Panc1 (cell line): ENCODE data around the gene ACVR1B. TPM values are rescaled to one million over a fixed set of nuclear protein-coding genes. Genes with fewer than 3 reads are reported as not detected.

Experiments used
- ATAC-seq: fragments of 200-7000 bp; cut with Tn5 transposase; 2 replicates; pipeline ENCODE4 v1.9.1; 2020; ENCODE audit warnings: mild to moderate bottlenecking, moderate library complexity
- BruUV-seq: library from RNA; stranded (reverse); fragments of 400-500 nt; replicated peaks from 2 replicates; lab custom pipeline; 2021; lab: Mats Ljungman, UMichigan
- CTCF ChIA-PET: fragments of 300-600 bp; sonication (Branson Sonifier 250); formaldehyde crosslinking; loops from one replicate; lab custom pipeline; 2022; ENCODE audit warnings: antibody characterized with exemption; lab: Charles Lee
- POLR2A ChIA-PET: fragments of 300-600 bp; sonication (Branson Sonifier 250); formaldehyde crosslinking; loops from one replicate; lab custom pipeline; 2022; ENCODE audit warnings: antibody characterized with exemption; lab: Charles Lee
- DNase-seq: peaks from one replicate; pipeline ENCODE4 v3.0.0-alpha.2; 2010; ENCODE audit warnings: low read depth, low spot score
- H3K27ac ChIP-seq: 2 replicates; pipeline ENCODE4 v1.5.1; 2011; ENCODE audit warnings: mild to moderate bottlenecking, low read length, inconsistent platforms
- H3K27me3 ChIP-seq: fragments of 200-500 bp; sonication (Bioruptor generic); 2 replicates; pipeline ENCODE4 v1.6.0; 2014; ENCODE audit warnings: low read length, inconsistent platforms; ENCODE audit not compliant: control insufficient read depth, insufficient read depth
- H3K36me3 ChIP-seq: fragments of 200-500 bp; sonication (Bioruptor generic); 2 replicates; pipeline ENCODE4 v1.5.1; 2014; ENCODE audit warnings: inconsistent platforms, mild to moderate bottlenecking, low read length, moderate library complexity; ENCODE audit not compliant: control insufficient read depth, insufficient read depth
- H3K4me1 ChIP-seq: 2 replicates; pipeline ENCODE4 v1.5.1; 2011; ENCODE audit warnings: inconsistent platforms, mild to moderate bottlenecking, low read length, moderate library complexity; ENCODE audit not compliant: control insufficient read depth, insufficient read depth
- H3K4me3 ChIP-seq, 2 experiments: 2 replicates each; pipeline ENCODE4 v1.5.1; 2011 to 2012; ENCODE audit warnings: low read depth in 2 of 2, low read length in 2 of 2, mild to moderate bottlenecking in 2 of 2, inconsistent platforms in 1 of 2, moderate library complexity in 1 of 2
- H3K9me3 ChIP-seq: fragments of 200-500 bp; sonication (Bioruptor generic); 2 replicates; pipeline ENCODE4 v1.5.1; 2014; ENCODE audit warnings: low read depth, mild to moderate bottlenecking, inconsistent platforms, low read length, moderate library complexity; ENCODE audit not compliant: control insufficient read depth, insufficient read depth
- POLR2AphosphoS5 ChIP-seq: IDR thresholded peaks from 2 replicates; pipeline ENCODE4 v1.6.1; 2012; ENCODE audit warnings: mild to moderate bottlenecking, low read depth, low read length, moderate library complexity
- SIN3A ChIP-seq: IDR thresholded peaks from 2 replicates; pipeline ENCODE4 v1.6.1; 2012; ENCODE audit warnings: low read depth, mild to moderate bottlenecking, low read length, moderate library complexity, borderline replicate concordance; ENCODE audit not compliant: insufficient read depth
- TCF7L2 ChIP-seq: IDR thresholded peaks from 2 replicates; pipeline ENCODE4 v1.6.1; 2011; ENCODE audit warnings: mild to moderate bottlenecking, low read depth, low read length, inconsistent platforms
- in situ Hi-C: cut with HindIII; loops from 2 replicates; pipeline ENCODE4 v1.10.0; 2016; ENCODE audit warnings: low sequenced_read_pairs, low pct_unique_long_range_greater_than_20kb
- intact Hi-C: fragments of 100-400 bp; cut with micrococcal nuclease; formaldehyde crosslinking; loops from one replicate; pipeline ENCODE4 v1.10.0; 2022; ENCODE audit not compliant: unreplicated experiment
- total RNA-seq: library from RNA; stranded (reverse); gene quantifications from one replicate; pipeline ENCODE4 v1.2.1, GENCODE V29; 2021; ENCODE audit not compliant: unreplicated experiment
- TF ChIP-seq, protein P1 (sequence below), 2 experiments: IDR thresholded peaks; 2 replicates each; pipeline ENCODE4 v1.6.1; 2011 to 2012; ENCODE audit warnings: low read depth in 2 of 2, control low read depth in 1 of 2, low read length in 1 of 2, mild to moderate bottlenecking in 1 of 2, moderate library complexity in 1 of 2; ENCODE audit not compliant: insufficient read depth in 1 of 2
- TF ChIP-seq, protein P2 (sequence below): fragments of 450-650 bp; IDR thresholded peaks from 2 replicates; pipeline ENCODE4 v1.5.1; 2017; ENCODE audit warnings: mild to moderate bottlenecking

ACVR1B gene
- total RNA-seq, 1 experiment from 2014 or later, result 23.0 TPM

GRCh38 chr12:51972849-51973273 is 21.4 kb downstream of the ACVR1B start:
- Histone ChIP-seq H3K36me3 (no peaks in the 10 kb centered on the region), H3K9me3 (no peaks in the 10 kb centered on the region), H3K4me3 (no peak overlapping the region), H3K4me1 (0 out of 2 replicates have a peak, but pooled peaks cover 4% of the 10 kb centered on the region), H3K27ac (no peak overlapping the region), H3K27me3 (no peaks in the 10 kb centered on the region)
- TF ChIP-seq, protein P1, sequence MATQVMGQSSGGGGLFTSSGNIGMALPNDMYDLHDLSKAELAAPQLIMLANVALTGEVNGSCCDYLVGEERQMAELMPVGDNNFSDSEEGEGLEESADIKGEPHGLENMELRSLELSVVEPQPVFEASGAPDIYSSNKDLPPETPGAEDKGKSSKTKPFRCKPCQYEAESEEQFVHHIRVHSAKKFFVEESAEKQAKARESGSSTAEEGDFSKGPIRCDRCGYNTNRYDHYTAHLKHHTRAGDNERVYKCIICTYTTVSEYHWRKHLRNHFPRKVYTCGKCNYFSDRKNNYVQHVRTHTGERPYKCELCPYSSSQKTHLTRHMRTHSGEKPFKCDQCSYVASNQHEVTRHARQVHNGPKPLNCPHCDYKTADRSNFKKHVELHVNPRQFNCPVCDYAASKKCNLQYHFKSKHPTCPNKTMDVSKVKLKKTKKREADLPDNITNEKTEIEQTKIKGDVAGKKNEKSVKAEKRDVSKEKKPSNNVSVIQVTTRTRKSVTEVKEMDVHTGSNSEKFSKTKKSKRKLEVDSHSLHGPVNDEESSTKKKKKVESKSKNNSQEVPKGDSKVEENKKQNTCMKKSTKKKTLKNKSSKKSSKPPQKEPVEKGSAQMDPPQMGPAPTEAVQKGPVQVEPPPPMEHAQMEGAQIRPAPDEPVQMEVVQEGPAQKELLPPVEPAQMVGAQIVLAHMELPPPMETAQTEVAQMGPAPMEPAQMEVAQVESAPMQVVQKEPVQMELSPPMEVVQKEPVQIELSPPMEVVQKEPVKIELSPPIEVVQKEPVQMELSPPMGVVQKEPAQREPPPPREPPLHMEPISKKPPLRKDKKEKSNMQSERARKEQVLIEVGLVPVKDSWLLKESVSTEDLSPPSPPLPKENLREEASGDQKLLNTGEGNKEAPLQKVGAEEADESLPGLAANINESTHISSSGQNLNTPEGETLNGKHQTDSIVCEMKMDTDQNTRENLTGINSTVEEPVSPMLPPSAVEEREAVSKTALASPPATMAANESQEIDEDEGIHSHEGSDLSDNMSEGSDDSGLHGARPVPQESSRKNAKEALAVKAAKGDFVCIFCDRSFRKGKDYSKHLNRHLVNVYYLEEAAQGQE (IDR thresholded peaks at IDR 0.05; ENCODE audit: insufficient read depth in 1 of 2, low read depth in 2 of 2, low read length in 1 of 2), result no peak
- TF ChIP-seq POLR2AphosphoS5 (no peak), SIN3A (no peak), TCF7L2 (no peak)
- TF ChIP-seq, protein P2, sequence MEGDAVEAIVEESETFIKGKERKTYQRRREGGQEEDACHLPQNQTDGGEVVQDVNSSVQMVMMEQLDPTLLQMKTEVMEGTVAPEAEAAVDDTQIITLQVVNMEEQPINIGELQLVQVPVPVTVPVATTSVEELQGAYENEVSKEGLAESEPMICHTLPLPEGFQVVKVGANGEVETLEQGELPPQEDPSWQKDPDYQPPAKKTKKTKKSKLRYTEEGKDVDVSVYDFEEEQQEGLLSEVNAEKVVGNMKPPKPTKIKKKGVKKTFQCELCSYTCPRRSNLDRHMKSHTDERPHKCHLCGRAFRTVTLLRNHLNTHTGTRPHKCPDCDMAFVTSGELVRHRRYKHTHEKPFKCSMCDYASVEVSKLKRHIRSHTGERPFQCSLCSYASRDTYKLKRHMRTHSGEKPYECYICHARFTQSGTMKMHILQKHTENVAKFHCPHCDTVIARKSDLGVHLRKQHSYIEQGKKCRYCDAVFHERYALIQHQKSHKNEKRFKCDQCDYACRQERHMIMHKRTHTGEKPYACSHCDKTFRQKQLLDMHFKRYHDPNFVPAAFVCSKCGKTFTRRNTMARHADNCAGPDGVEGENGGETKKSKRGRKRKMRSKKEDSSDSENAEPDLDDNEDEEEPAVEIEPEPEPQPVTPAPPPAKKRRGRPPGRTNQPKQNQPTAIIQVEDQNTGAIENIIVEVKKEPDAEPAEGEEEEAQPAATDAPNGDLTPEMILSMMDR, result no peak
- ChIA-PET CTCF (no interaction called here), POLR2A (no interaction called here)
- in situ Hi-C loops, result no loop called here
- intact Hi-C loops, result no loop called here
- ATAC-seq (no peak), DNase-seq (no peak)
- BruUV-seq, result no TSS peak

DNA sequence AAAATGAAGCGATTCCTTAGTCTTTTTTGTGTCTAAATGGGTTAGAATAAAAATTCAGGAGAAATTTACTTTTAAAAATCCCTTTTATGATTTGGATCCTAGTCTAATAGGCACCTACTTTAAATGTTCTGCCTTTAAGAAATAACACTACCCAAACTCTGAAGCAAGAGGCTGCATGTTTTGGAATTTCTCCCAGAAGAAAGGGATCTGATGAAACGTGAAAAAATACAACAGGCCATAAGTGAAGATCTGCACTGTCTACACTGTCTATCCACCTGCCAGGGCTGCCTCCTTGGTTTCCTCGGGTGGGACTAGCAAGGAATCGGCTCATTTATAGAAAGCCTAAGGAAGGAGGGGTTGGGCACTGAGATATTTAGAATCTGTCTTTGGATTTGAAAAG is 22.1 kb downstream of the ACVR1B start:
- Histone ChIP-seq H3K9me3 (no peaks in the 10 kb centered on the region), H3K27ac (no peak overlapping the region), H3K4me1 (0 out of 2 replicates have a peak, but pooled peaks cover 4% of the 10 kb centered on the region), H3K36me3 (no peaks in the 10 kb centered on the region), H3K4me3 (no peak overlapping the region), H3K27me3 (no peaks in the 10 kb centered on the region)
- no peak for ATAC-seq
- ChIA-PET CTCF (no interaction called here), POLR2A (no interaction called here)
- intact Hi-C loops, result no loop called here
- no TSS peak for BruUV-seq
- TF ChIP-seq SIN3A (no peak), TCF7L2 (no peak)
- TF ChIP-seq, protein P1 (IDR thresholded peaks at IDR 0.05; ENCODE audit: insufficient read depth in 1 of 2, low read depth in 2 of 2, low read length in 1 of 2), result no peak
- no peak for DNase-seq
- in situ Hi-C loops, result no loop called here
